22Rv1 (cell line): ENCODE data around the gene DERA.

Source experiments
- ZFX ChIP-seq: fragments of 450-650 bp; IDR thresholded peaks from 2 replicates; pipeline ENCODE4 v1.6.1; 2017; ENCODE audit warnings: antibody characterized with exemption, borderline replicate concordance
- TF ChIP-seq, protein P1 (sequence below): fragments of 450-650 bp; IDR thresholded peaks from 2 replicates; pipeline ENCODE4 v1.5.1; 2017; ENCODE audit warnings: mild to moderate bottlenecking

DNA sequence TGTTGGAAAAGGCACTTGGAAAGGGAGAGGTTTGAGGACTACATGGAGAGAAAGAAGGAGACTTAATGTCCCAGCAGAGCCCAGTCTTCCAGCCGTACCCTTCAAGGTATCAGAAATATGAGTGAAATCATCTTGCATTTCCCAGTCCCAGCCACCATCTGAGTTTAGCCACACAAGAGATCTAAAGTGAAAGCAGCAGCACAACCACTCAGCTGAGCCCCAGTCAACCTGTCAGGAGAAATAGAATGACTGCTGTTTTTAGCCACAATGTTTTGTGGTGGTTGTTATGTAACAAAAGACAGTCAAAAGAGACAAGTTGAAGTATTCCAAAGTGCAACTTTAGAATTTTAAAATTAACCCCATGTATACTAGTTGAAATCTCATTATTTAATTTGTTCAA lies 28.0 kb downstream of the DERA start:
- TF ChIP-seq, protein P1, sequence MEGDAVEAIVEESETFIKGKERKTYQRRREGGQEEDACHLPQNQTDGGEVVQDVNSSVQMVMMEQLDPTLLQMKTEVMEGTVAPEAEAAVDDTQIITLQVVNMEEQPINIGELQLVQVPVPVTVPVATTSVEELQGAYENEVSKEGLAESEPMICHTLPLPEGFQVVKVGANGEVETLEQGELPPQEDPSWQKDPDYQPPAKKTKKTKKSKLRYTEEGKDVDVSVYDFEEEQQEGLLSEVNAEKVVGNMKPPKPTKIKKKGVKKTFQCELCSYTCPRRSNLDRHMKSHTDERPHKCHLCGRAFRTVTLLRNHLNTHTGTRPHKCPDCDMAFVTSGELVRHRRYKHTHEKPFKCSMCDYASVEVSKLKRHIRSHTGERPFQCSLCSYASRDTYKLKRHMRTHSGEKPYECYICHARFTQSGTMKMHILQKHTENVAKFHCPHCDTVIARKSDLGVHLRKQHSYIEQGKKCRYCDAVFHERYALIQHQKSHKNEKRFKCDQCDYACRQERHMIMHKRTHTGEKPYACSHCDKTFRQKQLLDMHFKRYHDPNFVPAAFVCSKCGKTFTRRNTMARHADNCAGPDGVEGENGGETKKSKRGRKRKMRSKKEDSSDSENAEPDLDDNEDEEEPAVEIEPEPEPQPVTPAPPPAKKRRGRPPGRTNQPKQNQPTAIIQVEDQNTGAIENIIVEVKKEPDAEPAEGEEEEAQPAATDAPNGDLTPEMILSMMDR, result no peak
- TF ChIP-seq ZFX, result no peak
